ENCODE results near the gene NRIP1.

- TF ChIP-seq CTCF (IDR thresholded peaks at IDR 0.05) (no peak), POLR2A (IDR thresholded peaks at IDR 0.05) (no peak), POLR2AphosphoS5 (IDR thresholded peaks at IDR 0.05) (no peak), EP300 (IDR thresholded peaks at IDR 0.05) (no peak)
These were observed 6.2 kb upstream of the NRIP1 start for GRCh38 chr21:15071009-15071408.

Measured in upper lobe of left lung (tissue), 4 donors.